IMR-90 (cell line): Measurements from ENCODE around the gene COL4A2. TPM values are rescaled to one million over a fixed set of nuclear protein-coding genes. Genes with fewer than 3 reads are reported as not detected.
A peak's percentile ranks its signal among the peaks of the same experiment; 100 is the strongest.

Source experiments
- ATAC-seq: fragments of 200-7000 bp; cut with Tn5 transposase; 2 replicates; pipeline ENCODE4 v1.9.1; 2020; ENCODE audit warnings: low read depth, mild to moderate bottlenecking, moderate library complexity
- BruUV-seq: library from RNA; stranded (reverse); fragments of 400-500 nt; replicated peaks from 2 replicates; lab custom pipeline; 2021; lab: Mats Ljungman, UMichigan
- CTCF ChIA-PET: fragments of 300-600 bp; formaldehyde crosslinking; extraction: SDS; loops from one replicate; lab custom pipeline; 2021; ENCODE audit warnings: antibody characterized with exemption; lab: Yijun Ruan, JAX
- POLR2A ChIA-PET: fragments of 300-600 bp; sonication (Branson Sonifier 250); formaldehyde crosslinking; loops from one replicate; lab custom pipeline; 2022; ENCODE audit warnings: antibody characterized with exemption; ENCODE audit not compliant: unreplicated experiment; lab: Charles Lee
- DNase-seq: peaks from one replicate; pipeline ENCODE4 v3.0.0; 2013
- H2AFZ ChIP-seq: replicated peaks from 2 replicates; pipeline ENCODE3; 2013; ENCODE audit warnings: low read length, mild to moderate bottlenecking; ENCODE audit not compliant: poor library complexity
- H2AK5ac ChIP-seq: 2 replicates; pipeline ENCODE4 v1.6.1; 2013; ENCODE audit warnings: low read depth, low read length, inconsistent platforms
- H2AK9ac ChIP-seq: replicated peaks from 2 replicates; pipeline ENCODE3; 2013; ENCODE audit warnings: mild to moderate bottlenecking, low read depth, low read length, moderate library complexity; ENCODE audit not compliant: poor library complexity
- H2BK120ac ChIP-seq: 2 replicates; pipeline ENCODE4 v1.6.1; 2013; ENCODE audit warnings: low read depth, low read length, inconsistent platforms
- H2BK15ac ChIP-seq: 3 replicates; pipeline ENCODE4 v1.6.1; 2013; ENCODE audit warnings: low read depth, low read length, inconsistent platforms
- H2BK20ac ChIP-seq: 2 replicates; pipeline ENCODE4 v1.6.1; 2013; ENCODE audit warnings: low read depth, mild to moderate bottlenecking, inconsistent platforms, low read length, moderate library complexity
- H2BK5ac ChIP-seq: 2 replicates; pipeline ENCODE4 v1.6.1; 2013; ENCODE audit warnings: mild to moderate bottlenecking, low read depth, low read length, inconsistent platforms; ENCODE audit not compliant: poor library complexity, severe bottlenecking
- H3K14ac ChIP-seq: replicated peaks from 2 replicates; pipeline ENCODE4 v1.6.1; 2013; ENCODE audit warnings: low read depth, low read length, inconsistent platforms
- H3K18ac ChIP-seq: 2 replicates; pipeline ENCODE4 v1.6.1; 2013; ENCODE audit warnings: low read depth, low read length, control low read depth
- H3K23ac ChIP-seq: 2 replicates; pipeline ENCODE4 v1.6.1; 2013; ENCODE audit warnings: low read depth, low read length, inconsistent platforms
- H3K27ac ChIP-seq: 2 replicates; pipeline ENCODE4 v1.5.1; 2013; ENCODE audit warnings: mild to moderate bottlenecking, control low read depth, low read length; ENCODE audit not compliant: insufficient read depth
- H3K27me3 ChIP-seq: 2 replicates; pipeline ENCODE4 v1.6.1; 2013; ENCODE audit warnings: low read length; ENCODE audit not compliant: control insufficient read depth, insufficient read depth
- H3K36me3 ChIP-seq: 2 replicates; pipeline ENCODE4 v1.6.1; 2013; ENCODE audit warnings: low read length, mixed read lengths; ENCODE audit not compliant: control insufficient read depth, insufficient read depth
- H3K4ac ChIP-seq: 2 replicates; pipeline ENCODE4 v1.6.1; 2013; ENCODE audit warnings: low read depth, low read length, inconsistent platforms
- H3K4me1 ChIP-seq: 2 replicates; pipeline ENCODE4 v1.6.1; 2013; ENCODE audit warnings: low read length, mixed read lengths; ENCODE audit not compliant: control insufficient read depth, insufficient read depth
- H3K4me2 ChIP-seq: 2 replicates; pipeline ENCODE4 v1.6.1; 2013; ENCODE audit warnings: low read depth, mild to moderate bottlenecking, control low read depth, low read length, moderate library complexity
- H3K4me3 ChIP-seq: 2 replicates; pipeline ENCODE4 v1.5.1; 2013; ENCODE audit warnings: low read depth, mild to moderate bottlenecking, control low read depth, low read length, moderate library complexity; ENCODE audit not compliant: insufficient read depth
- H3K56ac ChIP-seq: 2 replicates; pipeline ENCODE4 v1.6.1; 2013; ENCODE audit warnings: low read length, inconsistent platforms; ENCODE audit not compliant: insufficient read depth; ENCODE audit errors: extremely low read depth
- H3K79me1 ChIP-seq, 2 experiments: 2 replicates each; pipeline ENCODE4 v1.6.1; 2013; ENCODE audit warnings: low read length in 2 of 2, inconsistent platforms in 1 of 2, low read depth in 1 of 2
- H3K9ac ChIP-seq: 2 replicates; pipeline ENCODE4 v1.6.1; 2013; ENCODE audit warnings: low read depth, low read length, control low read depth
- H3K9me1 ChIP-seq: 2 replicates; pipeline ENCODE4 v1.6.1; 2013; ENCODE audit warnings: low read length, inconsistent platforms; ENCODE audit not compliant: insufficient read depth
- H3K9me3 ChIP-seq: 2 replicates; pipeline ENCODE4 v1.6.1; 2013; ENCODE audit warnings: low read length; ENCODE audit not compliant: control insufficient read depth, insufficient read depth
- H4K20me1 ChIP-seq: 2 replicates; pipeline ENCODE4 v1.6.1; 2013; ENCODE audit warnings: low read length, inconsistent platforms; ENCODE audit not compliant: insufficient read depth
- H4K5ac ChIP-seq: 2 replicates; pipeline ENCODE4 v1.6.1; 2013; ENCODE audit warnings: mild to moderate bottlenecking, low read depth, low read length, control low read depth
- H4K8ac ChIP-seq, 2 experiments: 2 replicates each; pipeline ENCODE4 v1.6.1; 2013; ENCODE audit warnings: low read depth in 2 of 2, low read length in 2 of 2, control low read depth in 1 of 2, inconsistent platforms in 1 of 2
- H4K91ac ChIP-seq: 2 replicates; pipeline ENCODE4 v1.6.1; 2013; ENCODE audit warnings: low read depth, low read length, inconsistent platforms; ENCODE audit not compliant: insufficient read depth
- CEBPB ChIP-seq: IDR thresholded peaks from 2 replicates; pipeline ENCODE4 v1.6.1; 2012; ENCODE audit warnings: low read depth, low read length, improper control_type of control experiment
- CHD1 ChIP-seq: IDR thresholded peaks from 2 replicates; pipeline ENCODE4 v1.6.1; 2012; ENCODE audit warnings: low read depth, low read length, improper control_type of control experiment
- CTCF ChIP-seq: conservative IDR thresholded peaks from 2 replicates; pipeline ENCODE4 v1.5.1; 2012; ENCODE audit warnings: mild to moderate bottlenecking, low read depth, low read length, improper control_type of control experiment
- FOS ChIP-seq: fragments of 150-350 bp; IDR thresholded peaks from 2 replicates; pipeline ENCODE4 v1.6.1; 2016; ENCODE audit warnings: low read depth, low read length
- MAFK ChIP-seq: IDR thresholded peaks from 2 replicates; pipeline ENCODE4 v1.6.1; 2012; ENCODE audit warnings: low read depth, low read length, improper control_type of control experiment
- MAZ ChIP-seq: IDR thresholded peaks from 2 replicates; pipeline ENCODE4 v1.6.1; 2012; ENCODE audit warnings: low read depth, mild to moderate bottlenecking, low read length, improper control_type of control experiment, moderate library complexity, borderline replicate concordance
- MXI1 ChIP-seq: IDR thresholded peaks from 2 replicates; pipeline ENCODE4 v1.6.1; 2012; ENCODE audit warnings: low read depth, mild to moderate bottlenecking, low read length, moderate library complexity, borderline replicate concordance
- NFE2L2 ChIP-seq: fragments of 150-350 bp; IDR thresholded peaks from 2 replicates; pipeline ENCODE4 v1.6.1; 2016; ENCODE audit warnings: low read depth, mild to moderate bottlenecking, low read length
- RAD21 ChIP-seq: IDR thresholded peaks from 2 replicates; pipeline ENCODE4 v1.6.1; 2012; ENCODE audit warnings: low read length, improper control_type of control experiment
- RCOR1 ChIP-seq: IDR thresholded peaks from 2 replicates; pipeline ENCODE4 v1.6.1; 2012; ENCODE audit warnings: mild to moderate bottlenecking, low read length, improper control_type of control experiment; ENCODE audit not compliant: insufficient replicate concordance
- RFX5 ChIP-seq: IDR thresholded peaks from 2 replicates; pipeline ENCODE4 v1.8.0; 2012; ENCODE audit warnings: low read depth, mild to moderate bottlenecking, low read length, moderate library complexity
- SMC3 ChIP-seq: fragments of 150-350 bp; IDR thresholded peaks from 2 replicates; pipeline ENCODE4 v1.6.1; 2016; ENCODE audit warnings: low read depth, mild to moderate bottlenecking, antibody characterized with exemption, low read length, moderate library complexity
- WGBS, 2 experiments: methylation state at CpG; one replicate each; pipeline versions ENCODE4 v1.1.5 to v1.1.7; 2013; ENCODE audit warnings: missing lambda C conversion rate in 2 of 2; ENCODE audit not compliant: insufficient read length in 1 of 2; ENCODE audit errors: extremely low coverage in 2 of 2; 5-methylcytosine and 5-hydroxymethylcytosine counted together
- dilution Hi-C: fragments of 300-500 bp; cut with HindIII; formaldehyde crosslinking; loops from one replicate; pipeline ENCODE4 v1.14.3; 2018; ENCODE audit warnings: low sequenced_read_pairs; ENCODE audit not compliant: unreplicated experiment
- in situ Hi-C: fragments of 300-500 bp; cut with MboI; formaldehyde crosslinking; loops from 3 replicates; pipeline ENCODE4 v1.14.3; 2019; ENCODE audit warnings: low sequenced_read_pairs, inconsistent platforms, mixed read lengths
- intact Hi-C: fragments of 100-400 bp; cut with micrococcal nuclease; formaldehyde crosslinking; loops from 2 replicates; pipeline ENCODE4 v1.10.0; 2022
- polyA plus RNA-seq, 3 experiments: library from polyadenylated mRNA; depleted of rRNA; stranded (reverse); fragments of >200 nt; gene quantifications; 2 replicates each; pipeline ENCODE4 v1.2.3, GENCODE V29; 2012; ENCODE audit warnings: low replicate concordance in 1 of 3
- total RNA-seq: library from RNA; depleted of rRNA; stranded (reverse); fragments of >200 nt; gene quantifications from 2 replicates; pipeline ENCODE4 v1.2.3, GENCODE V29; 2012
- TF ChIP-seq, protein P1 (sequence below): fragments of 150-350 bp; IDR thresholded peaks from 2 replicates; pipeline ENCODE4 v1.6.1; 2016; ENCODE audit warnings: low read depth, mild to moderate bottlenecking, low read length, moderate library complexity, borderline replicate concordance
- TF ChIP-seq, protein P2 (sequence below): fragments of 150-350 bp; IDR thresholded peaks from 2 replicates; pipeline ENCODE4 v1.6.1; 2017; ENCODE audit warnings: mild to moderate bottlenecking, antibody characterized with exemption, low read length, low read depth

COL4A2 gene
- total and polyA plus RNA-seq, 2 of the 4 experiments (the other 2 are of a cell fraction), result 90.7 to 457 TPM

DNA sequence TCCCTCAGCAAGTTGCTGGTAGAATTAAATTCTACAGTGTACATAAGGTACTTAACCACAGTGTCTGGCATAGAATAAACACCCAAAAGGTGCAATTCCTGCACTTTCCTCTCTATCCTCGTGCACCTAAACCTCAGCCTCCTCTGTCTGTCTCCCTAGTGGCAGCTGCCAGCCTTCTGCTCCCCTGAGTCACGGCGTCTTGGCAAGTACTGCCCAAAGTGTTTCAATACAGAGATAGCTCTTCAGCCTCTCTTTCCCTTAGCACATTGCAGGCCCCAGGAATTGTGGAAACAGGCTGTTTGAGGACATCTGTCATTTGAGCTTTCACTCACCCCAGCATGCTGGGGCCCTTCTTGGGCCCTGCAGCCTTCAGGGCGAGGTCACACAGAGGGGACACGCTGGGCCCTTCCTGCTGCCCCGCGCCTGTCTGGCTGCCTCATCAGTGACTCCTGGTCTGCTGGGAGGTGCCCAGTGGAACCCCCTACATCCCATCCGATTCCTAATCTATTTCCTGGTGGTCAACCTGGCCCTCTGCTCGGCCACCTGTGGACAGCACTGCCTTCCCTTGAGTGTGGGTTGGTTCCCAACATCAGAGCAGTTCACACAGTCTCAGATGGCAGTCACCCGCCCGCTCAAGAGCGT lies 19.3 kb downstream of the COL4A2 start:
- peak overlapping the region; percentile 81 for H3K4ac ChIP-seq
- peak overlapping the region; percentile 80 for H3K14ac ChIP-seq
- no peak overlapping the region for H3K4me3 ChIP-seq
- ChIA-PET CTCF (interaction anchor here (1.5 kb wide), 1 partner anchor 17 kb away, joined by 3 read pairs; no protein-coding TSS in a partner anchor), POLR2A (no interaction called here)
- no peaks in the 10 kb centered on the region for H3K9me3 ChIP-seq
- H2BK20ac ChIP-seq, result peak overlapping the region; percentile 40
- peak overlapping the region; percentile 2; the same call in 1 of the 2 replicates for H3K9ac ChIP-seq
- H2AK9ac ChIP-seq, result peak overlapping the region; percentile 26
- peak overlapping the region; percentile 93; the same call in 1 of the 2 replicates for H3K23ac ChIP-seq
- peak overlapping the region; percentile 7; the same call in 1 of the 2 replicates for H4K5ac ChIP-seq
- peaks cover 58% of the 10 kb centered on the region for H3K4me1 ChIP-seq
- H3K56ac ChIP-seq, result no peak overlapping the region
- H4K20me1 ChIP-seq, result peaks cover 59% of the 10 kb centered on the region
- peaks cover 31 to 89% of the 10 kb centered on the region in 2 experiments for H3K79me1 ChIP-seq
- dilution Hi-C loops (no loop called here), intact Hi-C loops (no loop called here), in situ Hi-C loops (no loop called here)
- H3K9me1 ChIP-seq, result peaks cover 52% of the 10 kb centered on the region
- peak overlapping the region; percentile 72 for H2BK120ac ChIP-seq
- H2AK5ac ChIP-seq, result peak overlapping the region; percentile 91
- H4K8ac ChIP-seq, result peak overlapping the region; percentile 16 to 80; a peak in 3 of 4 replicates
- peaks cover 10% of the 10 kb centered on the region for H3K36me3 ChIP-seq
- no TSS peak for BruUV-seq
- H3K18ac ChIP-seq, result peak overlapping the region; percentile 52
- H3K4me2 ChIP-seq, result no peak overlapping the region
- H2BK5ac ChIP-seq, result peak overlapping the region; percentile 95
- DNase-seq (no peak), ATAC-seq (no peak)
- 60% methylated on average over 5 of the region's 12 CpGs; no CpG with 5 or more reads in 1 of the 2 experiments for WGBS, 2 experiments
- peak overlapping the region; percentile 56 for H3K27ac ChIP-seq
- H4K91ac ChIP-seq, result peak overlapping the region; percentile 53; the same call in 1 of the 2 replicates
- H2BK15ac ChIP-seq, result peak overlapping the region; percentile 23; the same call in 1 of the 3 replicates
- no peaks in the 10 kb centered on the region for H3K27me3 ChIP-seq
- peak overlapping the region; percentile 5 for H2AFZ ChIP-seq
- TF ChIP-seq MXI1 (no peak), CHD1 (no peak), NFE2L2 (no peak), RFX5 (no peak), SMC3 (no peak), MAFK (no peak), CTCF (no peak), CEBPB (no peak), MAZ (no peak), FOS (no peak), RAD21 (no peak), RCOR1 (no peak)
- TF ChIP-seq, protein P1, sequence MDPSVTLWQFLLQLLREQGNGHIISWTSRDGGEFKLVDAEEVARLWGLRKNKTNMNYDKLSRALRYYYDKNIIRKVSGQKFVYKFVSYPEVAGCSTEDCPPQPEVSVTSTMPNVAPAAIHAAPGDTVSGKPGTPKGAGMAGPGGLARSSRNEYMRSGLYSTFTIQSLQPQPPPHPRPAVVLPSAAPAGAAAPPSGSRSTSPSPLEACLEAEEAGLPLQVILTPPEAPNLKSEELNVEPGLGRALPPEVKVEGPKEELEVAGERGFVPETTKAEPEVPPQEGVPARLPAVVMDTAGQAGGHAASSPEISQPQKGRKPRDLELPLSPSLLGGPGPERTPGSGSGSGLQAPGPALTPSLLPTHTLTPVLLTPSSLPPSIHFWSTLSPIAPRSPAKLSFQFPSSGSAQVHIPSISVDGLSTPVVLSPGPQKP, result no peak
- TF ChIP-seq, protein P2, sequence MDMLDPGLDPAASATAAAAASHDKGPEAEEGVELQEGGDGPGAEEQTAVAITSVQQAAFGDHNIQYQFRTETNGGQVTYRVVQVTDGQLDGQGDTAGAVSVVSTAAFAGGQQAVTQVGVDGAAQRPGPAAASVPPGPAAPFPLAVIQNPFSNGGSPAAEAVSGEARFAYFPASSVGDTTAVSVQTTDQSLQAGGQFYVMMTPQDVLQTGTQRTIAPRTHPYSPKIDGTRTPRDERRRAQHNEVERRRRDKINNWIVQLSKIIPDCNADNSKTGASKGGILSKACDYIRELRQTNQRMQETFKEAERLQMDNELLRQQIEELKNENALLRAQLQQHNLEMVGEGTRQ, result no peak
